GM21381 (cell line): Measurements from ENCODE around the gene BTNL9.
"Not testable (repeated sequence)": the region's sequence is repeated elsewhere in the genome, so short reads cannot be mapped to it uniquely, and the experiment has no call there.

ENCODE experiments used
- ATAC-seq: cut with Tn5 transposase; IDR thresholded peaks from one replicate; pipeline ENCODE4 v1.9.1; 2021; ENCODE audit warnings: mild to moderate bottlenecking, moderate library complexity; ENCODE audit not compliant: unreplicated experiment

The BTNL9 gene

GRCh38 chr5:181039931-181040630 is at the start of gene BTNL9:
Gene BTNL9, plus strand, starts transcription at chr5:181040266. Its CDS starts 5,224 bp downstream, at chr5:181045490.
- ATAC-seq: no peak

GRCh38 chr5:180990882-180991242 is 49.2 kb upstream of the BTNL9 start:
- no peak for ATAC-seq

GRCh38 chr5:181001947-181002346 is 38.1 kb upstream of the BTNL9 start:
- no peak for ATAC-seq

GRCh38 chr5:181005791-181006190 is 34.3 kb upstream of the BTNL9 start:
- ATAC-seq: no peak

- ATAC-seq: no peak
Measured at GRCh38 chr5:181008136-181008535, 31.9 kb upstream of the BTNL9 start.

- not testable (repeated sequence) for ATAC-seq
Measured at GRCh38 chr5:181010018-181010417, 30.0 kb upstream of the BTNL9 start.

- ATAC-seq: not testable (repeated sequence)
Measured at GRCh38 chr5:181014654-181015053, 25.4 kb upstream of the BTNL9 start.

GRCh38 chr5:181017448-181017847 is 22.6 kb upstream of the BTNL9 start:
- ATAC-seq: not testable (repeated sequence)

GRCh38 chr5:181020688-181021087 is 19.4 kb upstream of the BTNL9 start:
- ATAC-seq: no peak

- ATAC-seq: no peak
Measured at GRCh38 chr5:181024245-181025064, 15.6 kb upstream of the BTNL9 start.

- no peak for ATAC-seq
Measured at GRCh38 chr5:181027452-181028031, 12.5 kb upstream of the BTNL9 start.

- ATAC-seq: no peak
Measured at GRCh38 chr5:181028032-181028819, 11.8 kb upstream of the BTNL9 start.

- no peak for ATAC-seq
Measured at GRCh38 chr5:181031716-181032115, 8.3 kb upstream of the BTNL9 start.

GRCh38 chr5:181035991-181036815 is 3.9 kb upstream of the BTNL9 start:
- no peak for ATAC-seq

GRCh38 chr5:181036816-181037364 is 3.2 kb upstream of the BTNL9 start:
- ATAC-seq: no peak

GRCh38 chr5:181037365-181037861 is 2.7 kb upstream of the BTNL9 start:
- no peak for ATAC-seq

GRCh38 chr5:181039471-181039870 is 595 bp upstream of the BTNL9 start:
- no peak for ATAC-seq

GRCh38 chr5:181040631-181040945 is 522 bp downstream of the BTNL9 start:
- ATAC-seq: no peak

GRCh38 chr5:181041043-181041442 is 977 bp downstream of the BTNL9 start:
- no peak for ATAC-seq
